Measurements from ENCODE around the gene CANT1.

The CANT1 gene

GRCh38 chr17:78958641-78959127, 50.9 kb downstream of the CANT1 start:
- DNase-seq (ENCODE audit: low spot score): peak; percentile 55

GRCh38 chr17:78957128-78957527, 52.4 kb downstream of the CANT1 start:
- DNase-seq (ENCODE audit: low spot score): peak; percentile 55

DNA sequence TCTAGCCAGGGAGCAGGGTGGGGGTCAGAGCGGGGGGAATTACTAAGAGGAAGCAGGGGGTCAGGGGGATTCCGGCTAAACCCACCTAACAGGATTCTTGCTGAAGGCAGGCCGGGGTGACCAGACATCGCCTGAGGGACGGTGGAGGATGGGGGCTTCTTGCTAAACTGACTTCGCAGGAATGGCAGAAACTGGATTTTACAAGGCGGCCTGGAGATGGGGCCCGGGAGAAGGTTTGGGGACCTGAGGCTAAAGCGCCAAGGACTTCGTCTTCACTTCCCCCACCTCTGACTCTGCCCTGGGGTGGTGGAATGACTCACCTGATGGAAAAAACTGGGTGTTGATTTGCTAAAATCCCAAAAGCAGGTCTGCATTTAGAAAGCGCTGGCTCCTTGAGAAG, 53.3 kb downstream of the CANT1 start:
- no peak for DNase-seq (ENCODE audit: low spot score)

GRCh38 chr17:78954684-78955083, 54.9 kb downstream of the CANT1 start:
- DNase-seq (ENCODE audit: low spot score): no peak

GRCh38 chr17:78953356-78954350, 55.9 kb downstream of the CANT1 start:
- DNase-seq (ENCODE audit: low spot score): no peak

- no peak for DNase-seq (ENCODE audit: low spot score)
Observed at GRCh38 chr17:78952706-78953105, 56.9 kb downstream of the CANT1 start.

DNA sequence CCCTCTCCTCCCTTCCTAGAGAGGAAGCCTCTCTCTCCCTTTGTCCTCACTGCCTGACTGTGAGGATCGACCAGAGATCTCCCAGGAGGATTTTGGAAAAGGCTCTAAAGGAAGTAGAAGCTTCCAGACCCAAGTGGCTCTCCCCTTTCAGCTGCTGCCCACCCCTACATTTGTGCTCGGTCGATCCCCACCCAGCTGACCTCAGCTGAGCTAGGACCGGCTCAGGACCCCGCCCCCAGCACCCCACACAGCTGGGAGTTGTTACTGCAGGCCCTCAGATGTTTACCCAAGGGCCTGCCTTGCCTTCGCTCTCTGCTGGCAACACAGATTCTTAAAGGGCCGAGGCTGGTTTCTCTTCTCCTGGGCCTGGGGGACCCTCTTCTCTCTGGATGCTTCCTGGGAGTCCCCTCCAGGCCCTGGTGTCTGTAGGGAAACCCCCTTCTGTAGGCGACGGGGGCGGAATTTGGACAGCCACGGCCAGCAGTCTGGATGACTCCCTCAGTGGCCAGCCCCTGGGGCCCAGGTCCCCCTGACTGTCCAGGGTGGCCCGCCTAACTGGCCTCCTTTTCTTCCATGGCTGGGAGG, 57.5 kb downstream of the CANT1 start:
- no peak for DNase-seq (ENCODE audit: low spot score)

- no peak for DNase-seq (ENCODE audit: low spot score)
Observed at GRCh38 chr17:78950870-78951269, 58.7 kb downstream of the CANT1 start.

DNA sequence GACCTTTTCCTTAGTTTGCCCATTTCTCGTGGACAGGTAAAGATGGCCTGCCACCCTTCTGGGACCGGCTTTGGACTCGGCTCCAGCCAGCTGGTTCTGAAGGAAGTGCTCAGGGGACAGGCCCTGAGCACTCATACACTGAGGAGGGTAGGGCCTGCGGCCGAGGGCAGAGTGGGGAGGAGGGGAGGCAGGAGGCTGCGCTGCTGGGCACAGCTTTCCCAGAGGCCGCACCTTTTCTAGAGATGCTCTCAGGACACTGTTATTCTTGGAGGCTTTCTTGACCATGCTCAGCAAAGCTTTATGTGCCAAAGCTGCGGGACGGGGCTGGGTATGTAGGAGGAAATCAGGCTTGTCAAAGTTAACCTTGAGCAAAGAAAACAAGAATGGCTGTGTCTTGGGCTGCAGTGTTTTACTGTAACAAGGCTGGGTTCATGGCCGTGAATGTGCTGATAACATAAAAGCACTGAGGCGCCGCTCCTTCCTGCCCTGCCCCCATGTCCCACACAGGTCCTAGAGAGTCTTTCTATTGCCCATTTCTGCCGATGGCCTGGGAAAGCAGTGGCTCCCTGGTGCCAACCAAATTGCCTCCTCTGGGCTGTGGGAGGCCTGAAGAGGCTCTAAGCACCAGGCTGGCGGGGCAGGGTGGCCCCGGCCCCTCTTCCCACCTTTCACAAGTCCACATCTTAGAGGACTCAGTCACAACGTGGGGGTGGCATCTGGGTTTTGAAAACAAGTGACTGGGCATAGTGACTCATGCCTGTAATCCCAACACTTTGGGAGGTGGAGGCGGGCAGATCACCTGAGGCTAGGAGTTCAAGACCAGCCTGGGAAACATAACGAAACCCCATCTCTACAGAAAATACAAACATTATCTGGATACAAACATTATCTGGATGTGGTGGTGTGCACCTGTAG, 62.1 kb downstream of the CANT1 start:
- DNase-seq (ENCODE audit: low spot score): no peak

DNA sequence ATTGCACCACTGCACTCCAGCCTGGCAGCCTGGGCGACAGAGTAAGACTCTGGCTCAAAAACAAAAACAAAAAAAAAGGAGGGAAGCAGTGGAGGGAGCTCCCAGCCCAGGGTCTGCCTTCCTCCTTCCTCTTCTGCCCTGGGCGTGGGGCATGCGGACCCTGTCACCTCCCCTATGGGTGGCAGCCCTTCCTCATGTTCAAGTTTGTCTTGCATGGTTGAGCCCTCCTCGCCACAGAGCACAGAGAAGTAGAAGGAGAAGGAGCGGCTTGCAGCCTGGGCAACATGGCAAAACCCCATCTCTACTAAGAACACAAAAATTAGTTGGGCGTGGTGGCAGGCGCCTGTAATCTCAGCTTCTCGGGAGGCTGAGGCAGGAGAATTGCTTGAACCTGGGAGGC, 62.9 kb downstream of the CANT1 start:
- no peak for DNase-seq (ENCODE audit: low spot score)

- no peak for DNase-seq (ENCODE audit: low spot score)
Observed at GRCh38 chr17:78946131-78946530, 63.4 kb downstream of the CANT1 start.

DNA sequence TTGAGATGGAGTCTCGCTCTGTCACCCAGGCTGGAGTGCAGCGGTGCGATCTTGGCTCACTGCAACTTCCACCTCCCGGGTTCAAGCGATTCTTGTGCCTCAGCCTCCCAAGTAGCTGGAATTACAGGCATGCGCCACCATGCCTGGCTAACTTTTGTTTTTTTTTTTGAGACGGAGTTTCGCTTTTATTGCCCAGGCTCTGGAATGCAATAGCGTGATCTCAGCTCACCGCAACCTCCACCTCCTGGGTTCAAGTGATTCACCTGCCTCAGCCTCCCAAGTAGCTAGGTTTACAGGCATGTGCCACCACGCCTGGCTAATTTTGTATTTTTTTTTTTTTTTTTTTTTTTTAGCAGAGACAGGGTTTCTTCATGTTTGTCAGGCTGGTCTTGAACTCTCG, 64.1 kb downstream of the CANT1 start:
- DNase-seq (ENCODE audit: low spot score): peak; percentile 80

- DNase-seq (ENCODE audit: low spot score): peak; percentile 49
Observed at GRCh38 chr17:78944956-78945355, 64.6 kb downstream of the CANT1 start.

- no peak for DNase-seq (ENCODE audit: low spot score)
Observed at GRCh38 chr17:78944026-78944425, 65.5 kb downstream of the CANT1 start.
